Measurements from ENCODE around the gene MKRN3.
A peak's percentile ranks its signal among the peaks of the same experiment; 100 is the strongest.

MKRN3 gene

GRCh38 chr15:23565395-23566070, at the start of gene MKRN3:
Gene MKRN3, plus strand, starts transcription at chr15:23565674. Its CDS starts 109 bp downstream, at chr15:23565783.
- peak in 1 of 3 experiments; percentile 14 for DNase-seq (ENCODE audit: low read depth in 2 of 3, low spot score in 2 of 3)

GRCh38 chr15:23516866-23517265, 48.6 kb upstream of the MKRN3 start:
- no peak for DNase-seq (ENCODE audit: low read depth in 2 of 3, low spot score in 2 of 3)

GRCh38 chr15:23518104-23518503, 47.4 kb upstream of the MKRN3 start:
- DNase-seq (ENCODE audit: low read depth in 2 of 3, low spot score in 2 of 3) = no peak

GRCh38 chr15:23524816-23525215, 40.7 kb upstream of the MKRN3 start:
- DNase-seq (ENCODE audit: low read depth in 2 of 3, low spot score in 2 of 3) = no peak

GRCh38 chr15:23529891-23530290, 35.6 kb upstream of the MKRN3 start:
- DNase-seq (ENCODE audit: low read depth in 2 of 3, low spot score in 2 of 3) = no peak

- no peak for DNase-seq (ENCODE audit: low read depth in 2 of 3, low spot score in 2 of 3)
These were observed 33.5 kb upstream of the MKRN3 start for GRCh38 chr15:23532024-23532423.

GRCh38 chr15:23536659-23537058, 28.8 kb upstream of the MKRN3 start:
- DNase-seq (ENCODE audit: low read depth in 2 of 3, low spot score in 2 of 3) = no peak

GRCh38 chr15:23538648-23539047, 26.8 kb upstream of the MKRN3 start:
- DNase-seq (ENCODE audit: low read depth in 2 of 3, low spot score in 2 of 3) = no peak

- DNase-seq (ENCODE audit: low read depth in 2 of 3, low spot score in 2 of 3) = no peak
These were observed 25.6 kb upstream of the MKRN3 start for GRCh38 chr15:23539892-23540291.

- DNase-seq (ENCODE audit: low read depth in 2 of 3, low spot score in 2 of 3) = no peak
These were observed 19.3 kb upstream of the MKRN3 start for GRCh38 chr15:23546158-23546557.

GRCh38 chr15:23548071-23548470, 17.4 kb upstream of the MKRN3 start:
- DNase-seq (ENCODE audit: low read depth in 2 of 3, low spot score in 2 of 3) = no peak

GRCh38 chr15:23561914-23562313, 3.6 kb upstream of the MKRN3 start:
- no peak for DNase-seq (ENCODE audit: low read depth in 2 of 3, low spot score in 2 of 3)

- no peak for DNase-seq (ENCODE audit: low read depth in 2 of 3, low spot score in 2 of 3)
These were observed 566 bp upstream of the MKRN3 start for GRCh38 chr15:23564821-23565394.

- no peak for DNase-seq (ENCODE audit: low read depth in 2 of 3, low spot score in 2 of 3)
These were observed 639 bp downstream of the MKRN3 start for GRCh38 chr15:23566071-23566554.

- DNase-seq (ENCODE audit: low read depth in 2 of 3, low spot score in 2 of 3) = no peak
These were observed 1.2 kb downstream of the MKRN3 start for GRCh38 chr15:23566651-23567050.

GRCh38 chr15:23567921-23568320, 2.4 kb downstream of the MKRN3 start:
- no peak for DNase-seq (ENCODE audit: low read depth in 2 of 3, low spot score in 2 of 3)

- DNase-seq (ENCODE audit: low read depth in 2 of 3, low spot score in 2 of 3) = no peak
These were observed 3.9 kb downstream of the MKRN3 start for GRCh38 chr15:23569151-23569925.

- DNase-seq (ENCODE audit: low read depth in 2 of 3, low spot score in 2 of 3) = no peak
These were observed 5.0 kb downstream of the MKRN3 start for GRCh38 chr15:23570486-23570885.

- no peak for DNase-seq (ENCODE audit: low read depth in 2 of 3, low spot score in 2 of 3)
These were observed 7.4 kb downstream of the MKRN3 start for GRCh38 chr15:23572844-23573243.

GRCh38 chr15:23574742-23575141, 9.3 kb downstream of the MKRN3 start:
- DNase-seq (ENCODE audit: low read depth in 2 of 3, low spot score in 2 of 3) = no peak

GRCh38 chr15:23576061-23576460, 10.6 kb downstream of the MKRN3 start:
- no peak for DNase-seq (ENCODE audit: low read depth in 2 of 3, low spot score in 2 of 3)

- DNase-seq (ENCODE audit: low read depth in 2 of 3, low spot score in 2 of 3) = no peak
These were observed 13.2 kb downstream of the MKRN3 start for GRCh38 chr15:23578521-23579150.
